HG03108 (cell line): ENCODE results near the gene PRDM15.

Source experiments
- ATAC-seq: cut with Tn5 transposase; IDR thresholded peaks from one replicate; pipeline ENCODE4 v1.9.1; 2021; ENCODE audit warnings: moderate library complexity; ENCODE audit not compliant: unreplicated experiment

PRDM15 gene

GRCh38 chr21:41843584-41843983 is 35.6 kb downstream of the PRDM15 start:
- ATAC-seq = no peak

DNA sequence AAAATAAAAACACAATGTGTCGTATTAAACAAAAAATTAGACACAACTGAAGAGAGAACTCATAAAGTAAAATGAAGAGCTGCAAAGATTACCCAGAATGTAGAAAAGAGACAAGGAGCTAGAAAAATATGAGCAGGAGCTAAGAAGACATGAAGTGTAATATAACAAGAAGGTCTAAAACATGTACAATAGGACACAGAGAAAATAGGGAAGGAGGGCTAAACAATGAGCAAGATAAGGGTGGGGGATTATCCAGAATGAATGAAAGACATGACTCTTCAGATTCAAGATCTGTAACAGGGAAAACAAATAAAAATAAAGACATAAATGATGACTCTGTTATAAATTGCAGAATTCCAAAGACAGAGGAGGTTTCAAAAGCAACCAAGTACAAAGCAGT is 38.3 kb downstream of the PRDM15 start:
- ATAC-seq = no peak

- no peak for ATAC-seq
Observed at GRCh38 chr21:41839387-41840000, 39.6 kb downstream of the PRDM15 start.

DNA sequence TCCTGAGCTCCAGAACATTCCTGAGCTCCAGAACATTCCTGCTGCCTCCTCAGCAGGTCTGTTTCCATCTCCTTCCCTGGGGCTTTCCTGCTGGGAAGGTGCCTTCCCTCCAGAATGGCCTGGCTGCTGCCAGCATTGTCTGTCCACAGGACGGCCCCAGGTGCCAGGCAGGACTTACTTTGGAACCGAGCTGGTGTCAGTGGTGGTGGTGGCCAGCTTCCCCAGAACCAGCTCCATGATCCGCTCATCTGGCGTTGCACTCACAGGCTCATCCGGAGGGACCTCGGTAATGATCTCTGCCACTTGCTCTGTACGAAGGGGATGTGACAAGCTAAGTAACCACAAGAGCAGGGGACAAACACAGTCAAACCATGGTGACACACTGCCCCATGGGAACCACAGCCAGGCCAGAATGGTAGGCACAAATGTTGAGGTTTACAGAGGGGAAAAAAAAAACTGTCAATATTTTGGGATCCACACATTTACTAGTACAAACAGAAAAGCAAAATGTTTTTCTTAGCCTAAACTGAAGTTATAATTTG is 41.3 kb downstream of the PRDM15 start:
- ATAC-seq = no peak

DNA sequence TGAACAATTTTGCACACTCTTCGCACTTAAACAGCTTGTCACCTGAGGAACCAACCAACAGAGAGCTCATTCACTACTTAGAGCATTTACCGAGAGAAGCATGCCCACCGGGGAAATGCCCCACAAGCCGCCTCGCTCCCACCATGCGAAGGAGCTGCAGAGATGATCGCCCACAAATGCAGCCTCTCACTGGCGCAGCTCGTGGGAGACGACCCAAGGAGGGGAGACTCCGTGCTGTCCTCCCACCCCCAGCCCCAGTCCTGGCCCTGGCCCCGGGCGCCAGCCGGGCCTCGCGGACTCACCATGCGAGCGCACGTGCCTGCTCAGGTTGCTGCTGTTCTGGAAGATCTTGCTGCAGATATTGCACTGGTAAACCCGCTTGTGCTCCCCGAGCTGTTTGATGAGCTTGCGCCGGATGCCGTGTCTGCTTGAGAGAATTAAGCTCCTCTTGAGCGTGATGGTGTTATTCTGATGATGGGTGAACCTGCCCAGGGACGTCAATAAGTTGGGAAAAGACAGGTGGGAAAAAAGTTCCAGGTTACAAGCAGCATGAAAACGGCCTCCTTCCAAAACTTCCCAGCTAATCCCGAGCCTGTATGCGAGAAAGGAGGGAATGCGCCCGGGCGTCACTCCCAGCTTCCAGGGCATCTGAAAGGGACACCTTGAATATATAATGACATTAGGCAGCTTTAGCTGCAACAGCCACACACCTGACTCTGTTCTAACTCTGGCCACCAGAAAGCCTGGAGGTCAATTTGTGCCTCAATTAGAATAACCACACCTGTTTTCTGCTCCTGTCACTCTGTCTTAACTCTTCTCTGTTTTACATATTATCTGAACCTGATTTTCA is 42.8 kb downstream of the PRDM15 start:
- ATAC-seq = no peak

DNA sequence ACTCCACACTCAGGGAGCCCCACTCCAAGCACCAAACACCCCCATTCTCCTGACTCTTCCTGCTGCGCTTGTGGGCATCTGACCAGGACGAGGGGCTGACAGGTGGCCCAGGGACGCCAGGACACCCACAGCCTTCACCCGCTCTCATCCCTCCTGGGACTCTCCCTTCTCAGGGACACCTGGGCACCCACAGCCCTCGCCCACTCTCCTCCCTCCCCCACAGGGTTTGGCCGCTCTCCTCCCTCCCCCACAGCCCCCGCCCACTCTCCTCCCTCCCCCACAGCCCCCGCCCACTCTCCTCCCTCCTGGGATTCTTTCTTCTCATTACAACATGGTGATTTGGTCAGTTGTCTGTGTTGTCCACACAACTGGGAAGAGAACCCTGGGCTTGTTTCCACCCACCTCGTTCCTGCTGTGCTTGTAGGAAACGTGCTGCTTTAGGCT is 43.4 kb downstream of the PRDM15 start:
- no peak for ATAC-seq

GRCh38 chr21:41834926-41835663 is 44.0 kb downstream of the PRDM15 start:
- ATAC-seq = no peak

- ATAC-seq = no peak
Observed at GRCh38 chr21:41834252-41834925, 44.8 kb downstream of the PRDM15 start.

GRCh38 chr21:41833497-41834115 is 45.5 kb downstream of the PRDM15 start:
- peak; percentile 50 for ATAC-seq

DNA sequence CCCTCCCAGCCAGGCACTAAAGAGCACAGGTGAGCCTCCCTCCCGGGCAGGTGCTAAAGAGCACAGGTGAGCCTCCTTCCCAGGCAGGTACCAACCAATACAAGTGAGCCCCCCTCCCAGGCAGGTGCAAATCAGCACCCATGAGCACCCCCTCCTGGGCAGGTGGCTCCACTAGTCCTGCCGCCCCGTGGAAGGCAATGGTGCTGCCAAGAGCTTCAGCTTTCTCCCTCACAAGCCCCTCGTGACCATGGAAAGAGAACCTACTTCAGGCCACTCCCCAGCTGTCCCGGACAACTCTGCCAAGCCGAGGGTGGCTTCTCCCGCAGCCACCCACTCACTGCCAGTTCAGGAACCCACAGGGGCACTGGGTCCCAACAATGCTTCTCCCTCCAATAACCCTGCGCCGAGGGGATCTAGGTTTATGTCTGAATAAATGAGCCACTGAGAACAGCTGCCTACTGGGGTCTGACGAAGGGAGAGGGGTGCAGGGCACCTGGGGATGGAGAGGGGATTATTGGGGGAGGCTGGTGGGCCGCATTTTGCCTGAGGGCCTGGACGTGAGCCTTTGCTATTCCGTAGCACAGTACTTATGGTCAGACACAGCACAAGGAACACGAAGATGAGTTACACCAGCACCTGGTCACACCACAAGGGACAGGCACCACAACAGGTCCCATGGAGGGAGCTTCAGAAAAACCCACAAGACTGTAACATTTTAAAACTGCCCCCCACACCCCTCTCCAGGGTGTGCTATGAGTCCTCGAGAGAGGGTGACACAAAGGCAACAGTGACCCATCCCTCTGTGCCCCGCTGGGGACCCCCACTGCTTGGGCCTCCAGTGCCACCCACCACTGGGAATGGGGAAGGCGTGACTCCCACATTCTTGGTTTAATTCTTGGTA is 46.3 kb downstream of the PRDM15 start:
- ATAC-seq = peak; percentile 43

GRCh38 chr21:41831866-41832595 is 47.1 kb downstream of the PRDM15 start:
- ATAC-seq = no peak

- no peak for ATAC-seq
Observed at GRCh38 chr21:41831453-41831831, 47.7 kb downstream of the PRDM15 start.

GRCh38 chr21:41830764-41831452 is 48.2 kb downstream of the PRDM15 start:
- ATAC-seq = no peak

DNA sequence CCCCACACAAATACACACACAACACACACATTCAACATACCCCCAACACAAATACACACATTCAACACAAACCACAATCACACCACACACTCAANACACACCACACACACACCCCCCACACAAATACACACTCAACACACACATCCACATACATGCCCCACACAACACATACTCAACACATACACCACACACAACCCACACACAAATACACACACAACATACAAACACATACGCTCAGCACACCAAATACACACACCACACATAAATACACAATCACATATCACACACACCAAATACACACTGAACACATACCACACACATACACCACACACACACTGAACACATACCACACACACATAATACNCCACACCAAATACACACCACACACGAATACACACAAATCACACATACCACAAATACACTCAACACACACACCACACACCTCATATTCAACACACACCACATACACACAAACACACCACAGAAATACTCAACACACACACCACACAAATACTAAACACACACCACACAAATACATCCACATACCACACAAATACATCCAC is 48.9 kb downstream of the PRDM15 start:
- no peak for ATAC-seq

DNA sequence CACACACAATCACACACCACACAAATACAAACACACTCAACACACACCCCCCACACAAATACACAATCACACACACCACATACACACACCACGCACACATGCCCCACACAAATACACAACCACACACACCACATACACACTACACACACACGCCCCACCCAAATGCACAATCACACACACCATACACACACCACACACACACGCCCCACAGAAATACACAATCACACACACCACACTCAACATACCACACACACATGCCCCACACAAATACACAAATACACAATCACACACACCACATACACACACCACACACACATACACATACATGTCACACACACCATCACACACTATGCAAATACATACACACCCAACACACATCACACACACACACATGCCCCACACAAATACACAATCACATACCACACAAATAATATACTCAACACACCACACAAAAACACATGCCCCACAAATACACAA is 50.2 kb downstream of the PRDM15 start:
- no peak for ATAC-seq

- no peak for ATAC-seq
Observed at GRCh38 chr21:41827951-41828883, 50.9 kb downstream of the PRDM15 start.

- ATAC-seq = no peak
Observed at GRCh38 chr21:41825881-41826280, 53.3 kb downstream of the PRDM15 start.
